ENCODE results near the gene NIPAL3. TPM values are rescaled to one million over a fixed set of nuclear protein-coding genes. Genes with fewer than 3 reads are reported as not detected.
"Not testable (repeated sequence)": the region's sequence is repeated elsewhere in the genome, so short reads cannot be mapped to it uniquely, and the experiment has no call there.

NIPAL3 gene
- total RNA-seq, 1 experiment from 2014 or later, result 55.8 TPM

DNA sequence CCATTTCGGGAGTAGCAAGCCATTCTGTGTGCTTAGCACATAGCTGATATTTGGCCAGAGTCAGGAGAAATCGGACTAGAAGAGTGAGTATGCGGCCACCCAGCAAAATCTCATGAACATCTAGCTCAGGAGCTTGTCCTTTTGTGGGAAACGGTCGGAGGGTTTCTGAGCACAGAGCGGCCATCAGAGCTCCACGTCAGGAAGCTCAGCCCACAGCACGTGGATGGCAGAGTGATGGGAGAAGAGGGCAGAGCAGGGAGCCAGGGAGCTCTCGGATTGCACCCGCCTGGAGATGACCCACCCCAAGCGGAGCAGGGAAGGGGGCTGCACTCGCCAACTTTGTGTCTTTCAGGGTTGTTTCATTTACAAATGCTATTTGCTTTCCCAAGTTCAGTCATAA lies 100.9 kb downstream of the NIPAL3 start:
- POLR2A ChIA-PET, result interaction anchor here (0.6 to 5.8 kb wide), 9 partner anchors 8 to 229 kb away, joined by 3 to 70 read pairs (median 6); partner anchors contain the start of genes CLIC4, NIPAL3 and RCAN3
- Mint-ChIP-seq H3K4me3 (ENCODE audit: unreplicated experiment) (no peak overlapping the region), H3K27me3 (ENCODE audit: insufficient read depth, unreplicated experiment) (no peaks in the 10 kb centered on the region), H3K36me3 (ENCODE audit: insufficient read depth, unreplicated experiment) (peaks cover 5% of the 10 kb centered on the region), H3K9me3 (ENCODE audit: unreplicated experiment) (no peaks in the 10 kb centered on the region), H3K27ac (ENCODE audit: low read depth, unreplicated experiment) (no peak overlapping the region), H3K4me1 (ENCODE audit: insufficient read depth, unreplicated experiment) (peaks cover 15% of the 10 kb centered on the region)
- intact Hi-C loops (cut with micrococcal nuclease), result no loop called here
- BruUV-seq (replicated peaks), result no TSS peak
- no peak for DNase-seq (ENCODE audit: unreplicated experiment)
- TF ChIP-seq, protein P1, sequence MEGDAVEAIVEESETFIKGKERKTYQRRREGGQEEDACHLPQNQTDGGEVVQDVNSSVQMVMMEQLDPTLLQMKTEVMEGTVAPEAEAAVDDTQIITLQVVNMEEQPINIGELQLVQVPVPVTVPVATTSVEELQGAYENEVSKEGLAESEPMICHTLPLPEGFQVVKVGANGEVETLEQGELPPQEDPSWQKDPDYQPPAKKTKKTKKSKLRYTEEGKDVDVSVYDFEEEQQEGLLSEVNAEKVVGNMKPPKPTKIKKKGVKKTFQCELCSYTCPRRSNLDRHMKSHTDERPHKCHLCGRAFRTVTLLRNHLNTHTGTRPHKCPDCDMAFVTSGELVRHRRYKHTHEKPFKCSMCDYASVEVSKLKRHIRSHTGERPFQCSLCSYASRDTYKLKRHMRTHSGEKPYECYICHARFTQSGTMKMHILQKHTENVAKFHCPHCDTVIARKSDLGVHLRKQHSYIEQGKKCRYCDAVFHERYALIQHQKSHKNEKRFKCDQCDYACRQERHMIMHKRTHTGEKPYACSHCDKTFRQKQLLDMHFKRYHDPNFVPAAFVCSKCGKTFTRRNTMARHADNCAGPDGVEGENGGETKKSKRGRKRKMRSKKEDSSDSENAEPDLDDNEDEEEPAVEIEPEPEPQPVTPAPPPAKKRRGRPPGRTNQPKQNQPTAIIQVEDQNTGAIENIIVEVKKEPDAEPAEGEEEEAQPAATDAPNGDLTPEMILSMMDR (IDR thresholded peaks at IDR 0.05; ENCODE audit: unreplicated experiment), result no peak
- CTCF ChIA-PET, result interaction anchor here (0.6 to 1.1 kb wide), 6 partner anchors 15 to 266 kb away, joined by 3 to 4 read pairs (median 3); no protein-coding TSS in a partner anchor

DNA sequence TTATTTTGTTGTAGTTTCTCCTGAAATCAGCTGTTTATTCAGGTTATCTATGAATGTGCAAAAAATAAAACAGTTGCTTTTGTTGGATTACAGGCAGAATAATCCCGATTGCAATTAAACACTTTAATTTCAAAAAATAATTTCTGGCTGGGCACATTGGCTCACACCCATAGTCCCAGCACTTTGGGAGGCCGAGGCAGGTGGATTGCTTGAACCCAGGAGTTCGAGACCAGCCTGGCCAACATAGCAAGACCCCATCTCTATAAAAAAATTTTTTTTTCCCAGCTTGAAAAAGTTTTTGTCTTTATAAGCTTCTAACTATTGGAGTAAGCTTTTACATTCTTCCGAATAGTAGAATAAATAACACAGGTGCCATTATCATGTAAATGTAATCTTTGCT lies 102.3 kb downstream of the NIPAL3 start:
- no TSS peak for BruUV-seq (replicated peaks)
- no peaks in the 10 kb centered on the region for H3K36me3 Mint-ChIP-seq (ENCODE audit: insufficient read depth, unreplicated experiment)
- ChIA-PET POLR2A (interaction anchor here (0.6 to 1.1 kb wide), 4 partner anchors 9 to 1609 kb away, joined by 3 to 5 read pairs (median 4); no protein-coding TSS in a partner anchor), CTCF (interaction anchor here (1.0 to 1.6 kb wide), 3 partner anchors 11 to 319 kb away, joined by 3 to 8 read pairs (median 5); no protein-coding TSS in a partner anchor)
- no peak overlapping the region for H3K4me3 Mint-ChIP-seq (ENCODE audit: unreplicated experiment)
- H3K27ac Mint-ChIP-seq (ENCODE audit: low read depth, unreplicated experiment), result no peak overlapping the region
- intact Hi-C loops (cut with micrococcal nuclease), result no loop called here
- H3K9me3 Mint-ChIP-seq (ENCODE audit: unreplicated experiment), result no peaks in the 10 kb centered on the region
- peaks cover 15% of the 10 kb centered on the region for H3K4me1 Mint-ChIP-seq (ENCODE audit: insufficient read depth, unreplicated experiment)
- DNase-seq (ENCODE audit: unreplicated experiment), result no peak
- H3K27me3 Mint-ChIP-seq (ENCODE audit: insufficient read depth, unreplicated experiment), result no peaks in the 10 kb centered on the region
- TF ChIP-seq, protein P1 (IDR thresholded peaks at IDR 0.05; ENCODE audit: unreplicated experiment), result no peak

DNA sequence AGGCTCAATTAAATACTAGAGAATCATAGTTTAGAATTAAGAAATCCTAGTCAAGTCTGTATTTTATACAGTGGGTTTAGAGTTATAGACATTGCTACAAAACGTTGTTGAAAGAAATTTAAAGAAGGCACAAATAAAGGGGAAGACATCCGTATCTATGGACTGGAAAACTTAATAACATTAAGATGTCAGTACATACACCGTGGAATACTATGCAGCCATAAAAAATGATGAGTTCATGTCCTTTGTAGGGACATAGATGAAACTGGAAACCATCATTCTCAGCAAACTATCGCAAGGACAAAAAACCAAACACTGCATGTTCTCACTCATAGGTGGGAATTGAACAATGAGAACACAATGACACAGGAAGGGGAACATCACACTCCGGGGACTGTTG lies 104.7 kb downstream of the NIPAL3 start:
- H3K9me3 Mint-ChIP-seq (ENCODE audit: unreplicated experiment); BruUV-seq (replicated peaks); DNase-seq (ENCODE audit: unreplicated experiment); H3K36me3 Mint-ChIP-seq (ENCODE audit: insufficient read depth, unreplicated experiment); H3K27ac Mint-ChIP-seq (ENCODE audit: low read depth, unreplicated experiment); H3K4me3 Mint-ChIP-seq (ENCODE audit: unreplicated experiment); CTCF ChIA-PET; H3K27me3 Mint-ChIP-seq (ENCODE audit: insufficient read depth, unreplicated experiment): not testable (repeated sequence)
- POLR2A ChIA-PET, result interaction anchor here (1.2 kb wide), 1 partner anchor 317 kb away, joined by 3 read pairs; no protein-coding TSS in a partner anchor
- H3K4me1 Mint-ChIP-seq (ENCODE audit: insufficient read depth, unreplicated experiment), result peaks cover 13% of the 10 kb centered on the region
- intact Hi-C loops (cut with micrococcal nuclease), result loop anchor here (10.0 kb wide), 1 partner anchor 315 kb away; no protein-coding TSS in a partner anchor

Other genes with a start within 250 kb of the NIPAL3 start
- 0.12 and 0.19 TPM in 2 replicates for gene IFNLR1, start 228.5 kb upstream of the NIPAL3 start, total RNA-seq (2022)
- 4.7 and 8.9 TPM in 2 replicates for gene GRHL3, start 96.4 kb upstream of the NIPAL3 start, total RNA-seq (2022)
- 18.6 and 19.7 TPM in 2 replicates for gene STPG1, start 2.0 kb upstream of the NIPAL3 start, total RNA-seq (2022)
- 6.1 and 7.1 TPM in 2 replicates for gene RCAN3, start 87.0 kb downstream of the NIPAL3 start, total RNA-seq (2022)
- not detected in 2 replicates for gene NCMAP, start 140.3 kb downstream of the NIPAL3 start, total RNA-seq (2022)
- gene SRRM1, start 227.5 kb downstream of the NIPAL3 start, total RNA-seq (2022), result 154 and 171 TPM in 2 replicates

Data from MCF 10A (cell line).